22Rv1 (cell line): Measurements from ENCODE around the gene GAGE12J.

ENCODE experiments used
- ZFX ChIP-seq: fragments of 450-650 bp; IDR thresholded peaks from 2 replicates; pipeline ENCODE4 v1.6.1; 2017; ENCODE audit warnings: antibody characterized with exemption, borderline replicate concordance
- TF ChIP-seq, protein P1 (sequence below): fragments of 450-650 bp; IDR thresholded peaks from 2 replicates; pipeline ENCODE4 v1.5.1; 2017; ENCODE audit warnings: mild to moderate bottlenecking

DNA sequence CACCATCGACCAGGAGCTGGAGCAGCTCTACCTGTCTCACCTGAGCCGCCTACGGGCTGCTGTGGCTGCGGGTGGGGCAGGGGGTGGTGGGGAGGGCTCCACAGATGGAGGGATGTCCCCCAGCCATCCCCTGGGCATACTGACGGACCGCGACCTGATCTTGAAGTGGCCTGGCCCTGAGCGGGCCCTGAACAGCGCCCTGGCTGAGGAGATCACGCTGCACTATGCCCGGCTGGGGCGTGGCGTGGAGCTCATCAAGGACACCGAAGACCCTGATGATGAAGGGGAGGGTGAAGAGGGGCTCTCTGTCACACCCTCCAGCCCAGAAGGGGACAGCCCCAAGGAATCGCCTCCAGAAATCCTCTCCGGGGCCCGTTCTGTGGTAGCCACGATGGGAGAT lies 35.7 kb upstream of the GAGE12J start:
- TF ChIP-seq, protein P1, sequence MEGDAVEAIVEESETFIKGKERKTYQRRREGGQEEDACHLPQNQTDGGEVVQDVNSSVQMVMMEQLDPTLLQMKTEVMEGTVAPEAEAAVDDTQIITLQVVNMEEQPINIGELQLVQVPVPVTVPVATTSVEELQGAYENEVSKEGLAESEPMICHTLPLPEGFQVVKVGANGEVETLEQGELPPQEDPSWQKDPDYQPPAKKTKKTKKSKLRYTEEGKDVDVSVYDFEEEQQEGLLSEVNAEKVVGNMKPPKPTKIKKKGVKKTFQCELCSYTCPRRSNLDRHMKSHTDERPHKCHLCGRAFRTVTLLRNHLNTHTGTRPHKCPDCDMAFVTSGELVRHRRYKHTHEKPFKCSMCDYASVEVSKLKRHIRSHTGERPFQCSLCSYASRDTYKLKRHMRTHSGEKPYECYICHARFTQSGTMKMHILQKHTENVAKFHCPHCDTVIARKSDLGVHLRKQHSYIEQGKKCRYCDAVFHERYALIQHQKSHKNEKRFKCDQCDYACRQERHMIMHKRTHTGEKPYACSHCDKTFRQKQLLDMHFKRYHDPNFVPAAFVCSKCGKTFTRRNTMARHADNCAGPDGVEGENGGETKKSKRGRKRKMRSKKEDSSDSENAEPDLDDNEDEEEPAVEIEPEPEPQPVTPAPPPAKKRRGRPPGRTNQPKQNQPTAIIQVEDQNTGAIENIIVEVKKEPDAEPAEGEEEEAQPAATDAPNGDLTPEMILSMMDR, result no peak
- no peak for TF ChIP-seq ZFX
